PC-3 (cell line): ENCODE measurements around the gene SYS1. TPM values are rescaled to one million over a fixed set of nuclear protein-coding genes. Genes with fewer than 3 reads are reported as not detected.
A peak's percentile ranks its signal among the peaks of the same experiment; 100 is the strongest.

Experiments used
- ATAC-seq: fragments of 200-7000 bp; cut with Tn5 transposase; 2 replicates; pipeline ENCODE4 v1.9.1; 2020; ENCODE audit warnings: mild to moderate bottlenecking, moderate library complexity
- BruUV-seq: library from RNA; stranded (reverse); fragments of 400-500 nt; replicated peaks from 2 replicates; lab custom pipeline; 2021; lab: Mats Ljungman, UMichigan
- CTCF ChIA-PET: fragments of 300-600 bp; sonication (Branson Sonifier 250); formaldehyde crosslinking; loops from one replicate; lab custom pipeline; 2022; ENCODE audit warnings: antibody characterized with exemption; lab: Charles Lee
- POLR2A ChIA-PET: fragments of 300-600 bp; sonication (Branson Sonifier 250); formaldehyde crosslinking; loops from one replicate; lab custom pipeline; 2022; ENCODE audit warnings: antibody characterized with exemption; ENCODE audit not compliant: unreplicated experiment; lab: Charles Lee
- DNase-seq: peaks from one replicate; pipeline ENCODE4 v3.0.0-alpha.2; 2015
- H2AFZ ChIP-seq: fragments of 300-600 bp; sonication (generic); 2 replicates; pipeline ENCODE4 v1.6.0; 2016; ENCODE audit warnings: antibody characterized with exemption, low read length
- H3F3A ChIP-seq: fragments of 300-600 bp; sonication (generic); one replicate; pipeline ENCODE4 v1.6.0; 2017; ENCODE audit warnings: antibody characterized with exemption, low read length, control low read depth, mild to moderate bottlenecking; ENCODE audit not compliant: unreplicated experiment
- H3K27ac ChIP-seq: fragments of 300-600 bp; sonication (generic); 2 replicates; pipeline ENCODE4 v1.5.1; 2016; ENCODE audit warnings: mild to moderate bottlenecking, low read length
- H3K27me3 ChIP-seq: fragments of 300-600 bp; sonication (generic); 2 replicates; pipeline ENCODE4 v1.6.1; 2016; ENCODE audit warnings: low read length, mixed read lengths
- H3K36me3 ChIP-seq: fragments of 300-600 bp; sonication (generic); 2 replicates; pipeline ENCODE4 v1.6.1; 2016; ENCODE audit warnings: low read depth, mixed run types, low read length, mixed read lengths
- H3K4me1 ChIP-seq: fragments of 300-600 bp; sonication (generic); 2 replicates; pipeline ENCODE4 v1.5.1; 2016; ENCODE audit warnings: low read length; ENCODE audit not compliant: insufficient read depth
- H3K4me2 ChIP-seq: fragments of 300-600 bp; sonication (generic); 2 replicates; pipeline ENCODE4 v1.6.0; 2016; ENCODE audit warnings: low read length
- H3K4me3 ChIP-seq: fragments of 300-600 bp; sonication (generic); 2 replicates; pipeline ENCODE4 v1.5.1; 2016; ENCODE audit warnings: mild to moderate bottlenecking, low read length, mixed read lengths
- H3K79me2 ChIP-seq: fragments of 300-600 bp; sonication (generic); 2 replicates; pipeline ENCODE4 v1.6.1; 2017; ENCODE audit warnings: low read length, mixed read lengths
- H3K9ac ChIP-seq: fragments of 300-600 bp; sonication (generic); 2 replicates; pipeline ENCODE4 v1.6.0; 2016; ENCODE audit warnings: mild to moderate bottlenecking, low read length
- H3K9me2 ChIP-seq: fragments of 300-600 bp; sonication (generic); replicated peaks from 2 replicates; pipeline ENCODE4 v1.6.1; 2016; ENCODE audit warnings: mixed run types, low read length, mixed read lengths
- H3K9me3 ChIP-seq: fragments of 300-600 bp; sonication (generic); 2 replicates; pipeline ENCODE4 v1.6.1; 2016; ENCODE audit warnings: low read length, mixed read lengths
- H4K20me1 ChIP-seq: fragments of 300-600 bp; sonication (generic); 2 replicates; pipeline ENCODE4 v1.6.1; 2016; ENCODE audit warnings: low read length, mixed read lengths
- CTCF ChIP-seq: fragments of 300-600 bp; sonication (generic); conservative IDR thresholded peaks from 2 replicates; pipeline ENCODE4 v1.5.1; 2017; ENCODE audit warnings: antibody characterized with exemption, low read depth, mild to moderate bottlenecking, low read length
- EZH2 ChIP-seq: fragments of 300-600 bp; sonication (generic); IDR thresholded peaks from one replicate; pipeline ENCODE4 v1.6.1; 2017; ENCODE audit warnings: antibody characterized with exemption, mild to moderate bottlenecking, low read length; ENCODE audit not compliant: unreplicated experiment
- EZH2phosphoT487 ChIP-seq: fragments of 300-600 bp; sonication (generic); IDR thresholded peaks from 2 replicates; pipeline ENCODE4 v1.6.1; 2018; ENCODE audit warnings: mild to moderate bottlenecking, antibody characterized with exemption, low read length, borderline replicate concordance
- intact Hi-C: fragments of 100-400 bp; cut with micrococcal nuclease; formaldehyde crosslinking; loops from 2 replicates; pipeline ENCODE4 v1.9.0; 2023
- total RNA-seq: library from RNA; depleted of rRNA; stranded (reverse); fragments of >200 nt; gene quantifications from 2 replicates; pipeline ENCODE4 v1.2.3, GENCODE V29; 2014

Gene SYS1
- total RNA-seq, 1 experiment from 2014 or later, result 45.2 TPM

GRCh38 chr20:45320948-45321595, 41.9 kb upstream of the SYS1 start:
- no peaks in the 10 kb centered on the region for H4K20me1 ChIP-seq
- no peak for TF ChIP-seq CTCF
- no peak for TF ChIP-seq EZH2
- no peak for TF ChIP-seq EZH2phosphoT487
- H3K9me2 ChIP-seq, result no peaks in the 10 kb centered on the region

DNA sequence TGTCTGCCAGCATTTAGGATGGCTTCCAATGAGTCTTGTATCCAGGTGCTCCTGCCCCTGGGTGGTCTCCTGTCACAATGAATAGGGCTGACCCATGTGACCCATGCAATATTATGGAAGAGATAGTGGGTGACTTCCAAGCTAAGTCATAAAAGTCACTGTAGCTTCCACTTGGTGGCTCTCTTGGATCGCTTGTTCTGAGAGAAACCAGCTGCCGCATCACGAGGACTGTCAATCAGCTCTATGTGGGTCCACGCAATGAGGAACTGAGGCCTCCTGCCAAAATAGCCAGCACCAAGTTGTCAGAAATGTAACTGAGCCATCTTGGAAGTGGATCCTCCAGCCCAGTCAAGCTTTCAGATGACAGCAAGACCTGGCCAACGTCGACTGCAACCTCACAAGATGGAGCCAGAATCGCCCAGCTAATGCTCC, 40.0 kb upstream of the SYS1 start:
- H3K27me3 ChIP-seq, result no peaks in the 10 kb centered on the region
- H3K4me1 ChIP-seq, result peaks cover 9% of the 10 kb centered on the region
- no peaks in the 10 kb centered on the region for H3K9me3 ChIP-seq
- no peak overlapping the region for H3K9ac ChIP-seq
- CTCF ChIA-PET, result interaction anchor here (0.5 to 2.0 kb wide), 16 partner anchors 9 to 245 kb away, joined by 3 to 34 read pairs (median 4); partner anchors contain the start of gene SYS1
- TF ChIP-seq EZH2phosphoT487 (no peak), CTCF (peak; percentile 63)
- intact Hi-C loops, result loop anchor here (2.0 kb wide), 1 partner anchor 40 kb away; the partner anchor contains the start of gene SYS1
- H2AFZ ChIP-seq, result no peak overlapping the region
- 0 out of 2 replicates have a peak, but pooled peaks cover 2% of the 10 kb centered on the region for H4K20me1 ChIP-seq
- 0 out of 2 replicates have a peak, but pooled peaks cover 2% of the 10 kb centered on the region for H3K79me2 ChIP-seq
- peak; percentile 54 for ATAC-seq
- H3K9me2 ChIP-seq, result no peaks in the 10 kb centered on the region
- H3K4me3 ChIP-seq, result no peak overlapping the region
- peak; percentile 70 for DNase-seq
- POLR2A ChIA-PET, result interaction anchor here (0.6 to 1.0 kb wide), 2 partner anchors 14 to 49 kb away, joined by 3 read pairs; no protein-coding TSS in a partner anchor
- no peak overlapping the region for H3K4me2 ChIP-seq
- no peaks in the 10 kb centered on the region for H3F3A ChIP-seq
- H3K27ac ChIP-seq, result no peak overlapping the region
- H3K36me3 ChIP-seq, result peaks cover 24% of the 10 kb centered on the region
- no TSS peak for BruUV-seq

More at GRCh38 chr20:45320948-45321595, 41.9 kb upstream of the SYS1 start:
- Histone ChIP-seq H3K27ac (no peak overlapping the region), H3K79me2 (no peaks in the 10 kb centered on the region), H3K4me1 (peaks cover 9% of the 10 kb centered on the region), H3K9ac (no peak overlapping the region), H3K27me3 (no peaks in the 10 kb centered on the region), H3K36me3 (peaks cover 10% of the 10 kb centered on the region; the same call in 1 of the 2 replicates), H3K4me2 (no peak overlapping the region), H3K9me3 (no peaks in the 10 kb centered on the region), H3K4me3 (no peak overlapping the region), H2AFZ (no peak overlapping the region), H3F3A (no peaks in the 10 kb centered on the region)
- ATAC-seq (no peak), DNase-seq (no peak)
- ChIA-PET CTCF (interaction anchor here (0.8 to 1.5 kb wide), 2 partner anchors 42 to 53 kb away, joined by 3 to 5 read pairs; partner anchors contain the start of gene SYS1), POLR2A (interaction anchor here (0.6 kb wide), 1 partner anchor 832 kb away, joined by 3 read pairs; no protein-coding TSS in a partner anchor)
- no TSS peak for BruUV-seq
- intact Hi-C loops, result no loop called here
